GM21619 (cell line): ENCODE data around the gene CAMK1D.
"Not testable (repeated sequence)": the region's sequence is repeated elsewhere in the genome, so short reads cannot be mapped to it uniquely, and the experiment has no call there.

Experiments
- ATAC-seq: cut with Tn5 transposase; IDR thresholded peaks from one replicate; pipeline ENCODE4 v1.9.1; 2021; ENCODE audit not compliant: unreplicated experiment

CAMK1D gene

GRCh38 chr10:12348870-12349628 lies at the start of gene CAMK1D:
Gene CAMK1D, plus strand, starts transcription at chr10:12349547.
- ATAC-seq: peak; percentile 39

GRCh38 chr10:12301036-12301435 lies 48.3 kb upstream of the CAMK1D start:
- ATAC-seq: not testable (repeated sequence)

- no peak for ATAC-seq
Measured at GRCh38 chr10:12308057-12308456, 41.3 kb upstream of the CAMK1D start.

GRCh38 chr10:12308736-12309375 lies 40.5 kb upstream of the CAMK1D start:
- no peak for ATAC-seq

GRCh38 chr10:12309783-12310182 lies 39.6 kb upstream of the CAMK1D start:
- not testable (repeated sequence) for ATAC-seq

GRCh38 chr10:12314836-12315235 lies 34.5 kb upstream of the CAMK1D start:
- ATAC-seq: no peak

- no peak for ATAC-seq
Measured at GRCh38 chr10:12319076-12319475, 30.3 kb upstream of the CAMK1D start.

- no peak for ATAC-seq
Measured at GRCh38 chr10:12320892-12321291, 28.5 kb upstream of the CAMK1D start.

- ATAC-seq: no peak
Measured at GRCh38 chr10:12321641-12322040, 27.7 kb upstream of the CAMK1D start.

GRCh38 chr10:12322583-12323131 lies 26.7 kb upstream of the CAMK1D start:
- no peak for ATAC-seq

- ATAC-seq: no peak
Measured at GRCh38 chr10:12324530-12324929, 24.8 kb upstream of the CAMK1D start.

GRCh38 chr10:12327074-12327473 lies 22.3 kb upstream of the CAMK1D start:
- ATAC-seq: no peak

GRCh38 chr10:12327476-12327875 lies 21.9 kb upstream of the CAMK1D start:
- no peak for ATAC-seq

GRCh38 chr10:12328312-12328711 lies 21.0 kb upstream of the CAMK1D start:
- not testable (repeated sequence) for ATAC-seq

- no peak for ATAC-seq
Measured at GRCh38 chr10:12332572-12333379, 16.6 kb upstream of the CAMK1D start.

- ATAC-seq: peak; percentile 71
Measured at GRCh38 chr10:12333380-12334185, 15.8 kb upstream of the CAMK1D start.

GRCh38 chr10:12334186-12334530 lies 15.2 kb upstream of the CAMK1D start:
- no peak for ATAC-seq

- ATAC-seq: not testable (repeated sequence)
Measured at GRCh38 chr10:12335169-12335568, 14.2 kb upstream of the CAMK1D start.

GRCh38 chr10:12337453-12338372 lies 11.6 kb upstream of the CAMK1D start:
- ATAC-seq: no peak

- ATAC-seq: no peak
Measured at GRCh38 chr10:12338981-12339380, 10.4 kb upstream of the CAMK1D start.
